Uterus (tissue), 2 donors: ENCODE results near the gene TAF15.

ENCODE experiments used
- POLR2A ChIP-seq, 2 donors: fragments of 450-650 bp; IDR thresholded peaks; one replicate each; pipeline ENCODE4 v1.6.1; 2016; ENCODE audit warnings: antibody characterized with exemption in 2 of 2, mild to moderate bottlenecking in 1 of 2, moderate library complexity in 1 of 2
- TF ChIP-seq, protein P1 (sequence below), 4 experiments: fragments of 200-600 bp in 2 of 4; fragments of 450-650 bp in 2 of 4; sonication (generic) in 2 of 4; IDR thresholded peaks; one replicate each; pipeline ENCODE4 v1.5.1; 2016 to 2019; ENCODE audit warnings: antibody characterized with exemption in 4 of 4, mild to moderate bottlenecking in 2 of 4, moderate library complexity in 1 of 4

DNA sequence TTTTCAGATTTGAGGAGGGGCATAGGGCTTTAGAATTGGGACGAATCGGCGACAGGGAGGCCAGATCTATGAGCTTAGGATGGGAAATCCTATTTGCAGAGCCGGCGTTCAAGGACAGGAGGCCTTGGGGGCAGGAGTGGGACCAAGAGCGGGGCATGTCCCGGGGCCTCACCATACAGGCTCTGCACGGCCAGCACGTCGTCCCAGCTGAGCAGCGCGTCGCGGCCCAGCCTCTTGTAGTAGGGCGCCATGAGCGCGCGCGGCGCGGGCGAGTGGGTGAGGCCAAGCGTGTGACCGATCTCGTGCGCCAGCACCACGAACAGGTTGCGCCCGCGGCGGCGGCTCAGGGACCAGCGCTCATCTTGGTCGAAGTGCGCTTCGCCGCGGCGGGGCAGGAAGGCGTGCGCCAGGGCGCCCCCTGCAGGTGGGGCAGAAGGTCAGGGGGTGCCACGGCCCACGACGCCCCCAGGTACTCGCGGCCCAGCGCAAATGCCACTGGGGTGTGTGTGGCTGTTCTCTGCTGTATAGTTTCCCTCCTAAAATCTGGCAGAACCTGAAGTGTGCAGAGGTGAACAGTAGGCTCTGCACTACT, 39.3 kb upstream of the TAF15 start:
- TF ChIP-seq, protein P1, sequence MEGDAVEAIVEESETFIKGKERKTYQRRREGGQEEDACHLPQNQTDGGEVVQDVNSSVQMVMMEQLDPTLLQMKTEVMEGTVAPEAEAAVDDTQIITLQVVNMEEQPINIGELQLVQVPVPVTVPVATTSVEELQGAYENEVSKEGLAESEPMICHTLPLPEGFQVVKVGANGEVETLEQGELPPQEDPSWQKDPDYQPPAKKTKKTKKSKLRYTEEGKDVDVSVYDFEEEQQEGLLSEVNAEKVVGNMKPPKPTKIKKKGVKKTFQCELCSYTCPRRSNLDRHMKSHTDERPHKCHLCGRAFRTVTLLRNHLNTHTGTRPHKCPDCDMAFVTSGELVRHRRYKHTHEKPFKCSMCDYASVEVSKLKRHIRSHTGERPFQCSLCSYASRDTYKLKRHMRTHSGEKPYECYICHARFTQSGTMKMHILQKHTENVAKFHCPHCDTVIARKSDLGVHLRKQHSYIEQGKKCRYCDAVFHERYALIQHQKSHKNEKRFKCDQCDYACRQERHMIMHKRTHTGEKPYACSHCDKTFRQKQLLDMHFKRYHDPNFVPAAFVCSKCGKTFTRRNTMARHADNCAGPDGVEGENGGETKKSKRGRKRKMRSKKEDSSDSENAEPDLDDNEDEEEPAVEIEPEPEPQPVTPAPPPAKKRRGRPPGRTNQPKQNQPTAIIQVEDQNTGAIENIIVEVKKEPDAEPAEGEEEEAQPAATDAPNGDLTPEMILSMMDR (IDR thresholded peaks at IDR 0.05): no peak
- TF ChIP-seq POLR2A (IDR thresholded peaks at IDR 0.05): no peak
